Measurements from ENCODE around the gene TMIGD2.

- TF ChIP-seq CTCF (IDR thresholded peaks at IDR 0.05; ENCODE audit: low read depth, low read length): no peak
- TF ChIP-seq EZH2phosphoT487 (IDR thresholded peaks at IDR 0.05; ENCODE audit: low read depth): no peak
These were observed 23.5 kb downstream of the TMIGD2 start, which contains the start of gene SHD for GRCh38 chr19:4278419-4279266.

All from OCI-LY3 (cell line).